ENCODE data around the gene KRT31.

The KRT31 gene

DNA sequence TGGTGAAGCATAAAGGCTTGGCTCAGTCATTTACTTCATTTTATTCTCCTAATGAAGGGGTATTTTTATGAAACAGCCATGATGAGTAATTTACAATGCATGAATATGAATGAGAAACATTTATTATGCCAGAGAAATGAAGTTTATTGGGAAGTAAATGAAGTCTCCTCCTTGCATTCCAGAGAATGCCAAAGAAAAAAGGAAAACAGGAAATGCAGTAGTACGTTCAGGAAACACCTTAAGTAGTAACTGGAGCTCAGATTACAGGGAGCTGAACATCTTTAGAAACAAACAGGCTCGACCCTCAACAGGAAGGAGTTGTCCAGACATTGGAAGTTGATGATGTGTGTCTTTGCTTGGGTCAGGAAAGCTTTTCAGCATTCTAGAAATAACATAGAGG, 19.9 kb downstream of the KRT31 start:
- Histone ChIP-seq H3K4me3 (ENCODE audit: low read depth, low read length, poor library complexity, severe bottlenecking) (no peak overlapping the region), H3K27ac (ENCODE audit: low read depth, low read length, poor library complexity, severe bottlenecking) (no peak overlapping the region), H3K4me1 (ENCODE audit: insufficient read depth, low read length, severe bottlenecking) (no peaks in the 10 kb centered on the region), H3K79me2 (ENCODE audit: insufficient read depth, low read length) (no peaks in the 10 kb centered on the region), H3K9me3 (ENCODE audit: low read length) (no peaks in the 10 kb centered on the region), H3K27me3 (ENCODE audit: insufficient read depth, low read length) (peaks cover 3% of the 10 kb centered on the region; the same call in 1 of the 2 replicates), H2AFZ (ENCODE audit: low read length) (no peak overlapping the region), H3K9ac (ENCODE audit: low read length) (no peak overlapping the region), H3K36me3 (ENCODE audit: insufficient read depth, low read length) (no peaks in the 10 kb centered on the region), H3K9me2 (ENCODE audit: low read depth, low read length) (no peaks in the 10 kb centered on the region), H3F3A (ENCODE audit: insufficient read depth, low read length) (no peaks in the 10 kb centered on the region), H4K20me1 (ENCODE audit: insufficient read depth, low read length) (no peaks in the 10 kb centered on the region), H3K4me2 (ENCODE audit: low read length) (no peak overlapping the region)
- no peak for TF ChIP-seq CTCF (IDR thresholded peaks at IDR 0.05; ENCODE audit: low read length)
- TF ChIP-seq EZH2 (IDR thresholded peaks at IDR 0.05; ENCODE audit: borderline replicate concordance, low read length), result no peak

GRCh38 chr17:41369713-41370112, 27.7 kb downstream of the KRT31 start, which contains the start of gene KRT33B:
Gene KRT33B (minus strand): TSS chr17:41369813. CDS start chr17:41369750, 63 bp downstream.
- H3K36me3 ChIP-seq (ENCODE audit: insufficient read depth, low read length), result no peaks in the 10 kb centered on the region
- no peaks in the 10 kb centered on the region for H3K27me3 ChIP-seq (ENCODE audit: insufficient read depth, low read length)
- H2AFZ ChIP-seq (ENCODE audit: low read length), result no peak within 1 kb of the TSS
- no peaks in the 10 kb centered on the region for H3K9me2 ChIP-seq (ENCODE audit: low read depth, low read length)
- no peaks in the 10 kb centered on the region for H3F3A ChIP-seq (ENCODE audit: insufficient read depth, low read length)
- no peak within 1 kb of the TSS for H3K4me2 ChIP-seq (ENCODE audit: low read length)
- no peaks in the 10 kb centered on the region for H4K20me1 ChIP-seq (ENCODE audit: insufficient read depth, low read length)
- H3K9me3 ChIP-seq (ENCODE audit: low read length), result no peaks in the 10 kb centered on the region
- no peak within 1 kb of the TSS for H3K27ac ChIP-seq (ENCODE audit: low read depth, low read length, poor library complexity, severe bottlenecking)
- H3K4me1 ChIP-seq (ENCODE audit: insufficient read depth, low read length, severe bottlenecking), result no peaks in the 10 kb centered on the region
- TF ChIP-seq EZH2 (IDR thresholded peaks at IDR 0.05; ENCODE audit: borderline replicate concordance, low read length) (no peak), CTCF (IDR thresholded peaks at IDR 0.05; ENCODE audit: low read length) (no peak)
- H3K79me2 ChIP-seq (ENCODE audit: insufficient read depth, low read length), result no peaks in the 10 kb centered on the region
- no peak within 1 kb of the TSS for H3K4me3 ChIP-seq (ENCODE audit: low read depth, low read length, poor library complexity, severe bottlenecking)
- H3K9ac ChIP-seq (ENCODE audit: low read length), result no peak within 1 kb of the TSS

GRCh38 chr17:41369023-41369422, 28.4 kb downstream of the KRT31 start:
- Histone ChIP-seq H3K9me3 (ENCODE audit: low read length) (no peaks in the 10 kb centered on the region), H3K4me2 (ENCODE audit: low read length) (no peak overlapping the region), H3K27me3 (ENCODE audit: insufficient read depth, low read length) (no peaks in the 10 kb centered on the region), H3K4me3 (ENCODE audit: low read depth, low read length, poor library complexity, severe bottlenecking) (no peak overlapping the region), H4K20me1 (ENCODE audit: insufficient read depth, low read length) (no peaks in the 10 kb centered on the region), H3K9ac (ENCODE audit: low read length) (no peak overlapping the region), H3K27ac (ENCODE audit: low read depth, low read length, poor library complexity, severe bottlenecking) (no peak overlapping the region), H3K36me3 (ENCODE audit: insufficient read depth, low read length) (no peaks in the 10 kb centered on the region), H3K79me2 (ENCODE audit: insufficient read depth, low read length) (no peaks in the 10 kb centered on the region), H3K4me1 (ENCODE audit: insufficient read depth, low read length, severe bottlenecking) (no peaks in the 10 kb centered on the region), H3F3A (ENCODE audit: insufficient read depth, low read length) (no peaks in the 10 kb centered on the region), H2AFZ (ENCODE audit: low read length) (no peak overlapping the region), H3K9me2 (ENCODE audit: low read depth, low read length) (no peaks in the 10 kb centered on the region)
- TF ChIP-seq CTCF (IDR thresholded peaks at IDR 0.05; ENCODE audit: low read length), result no peak
- no peak for TF ChIP-seq EZH2 (IDR thresholded peaks at IDR 0.05; ENCODE audit: borderline replicate concordance, low read length)
